ENCODE results near the gene TMEM270. TPM values are rescaled to one million over a fixed set of nuclear protein-coding genes. Genes with fewer than 3 reads are reported as not detected.

The TMEM270 gene
- total RNA-seq, 2 experiments from 2014 or later: not detected

DNA sequence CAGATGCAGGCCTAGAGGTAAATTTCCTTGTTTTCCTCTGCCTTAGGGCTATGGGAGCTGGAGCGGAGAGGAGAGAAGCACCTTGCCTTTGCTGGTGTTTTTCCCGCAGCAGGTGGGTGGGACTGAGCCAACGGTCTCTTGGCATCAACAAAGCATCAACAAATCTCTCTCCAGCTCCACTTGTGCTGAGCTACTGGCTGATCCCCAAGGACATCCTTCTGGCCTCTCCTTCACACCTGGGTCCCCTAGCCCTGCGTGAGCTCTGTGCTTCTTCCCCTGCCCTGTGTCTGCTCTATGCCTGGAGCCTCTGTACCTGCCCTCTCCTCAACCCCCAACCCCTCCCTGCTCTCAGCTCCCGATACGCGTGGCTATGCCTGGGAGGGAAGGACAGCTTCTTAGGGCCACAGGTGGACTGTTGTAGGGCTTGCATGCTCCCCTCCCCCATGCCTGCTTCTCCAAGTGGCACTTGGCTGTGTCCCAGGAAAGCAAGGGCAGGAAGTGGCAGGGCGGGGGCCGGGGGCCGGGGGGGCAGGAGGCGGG is 33.3 kb upstream of the TMEM270 start:
- Mint-ChIP-seq H3K9me3 (ENCODE audit: insufficient read depth) (no peaks in the 10 kb centered on the region), H3K27ac (no peak overlapping the region), H3K4me1 (ENCODE audit: low read depth) (peaks cover 26% of the 10 kb centered on the region), H3K4me3 (no peak overlapping the region), H3K27me3 (ENCODE audit: low read depth) (peaks cover 20% of the 10 kb centered on the region), H3K36me3 (ENCODE audit: low read depth) (no peaks in the 10 kb centered on the region)
- CTCF ChIA-PET: interaction anchor here (3.1 kb wide), 1 partner anchor 27 kb away, joined by 14 read pairs; no protein-coding TSS in a partner anchor
- no peak for DNase-seq
- ATAC-seq: no peak
- POLR2A ChIA-PET: interaction anchor here (1.2 kb wide), 1 partner anchor 13 kb away, joined by 3 read pairs; no protein-coding TSS in a partner anchor

DNA sequence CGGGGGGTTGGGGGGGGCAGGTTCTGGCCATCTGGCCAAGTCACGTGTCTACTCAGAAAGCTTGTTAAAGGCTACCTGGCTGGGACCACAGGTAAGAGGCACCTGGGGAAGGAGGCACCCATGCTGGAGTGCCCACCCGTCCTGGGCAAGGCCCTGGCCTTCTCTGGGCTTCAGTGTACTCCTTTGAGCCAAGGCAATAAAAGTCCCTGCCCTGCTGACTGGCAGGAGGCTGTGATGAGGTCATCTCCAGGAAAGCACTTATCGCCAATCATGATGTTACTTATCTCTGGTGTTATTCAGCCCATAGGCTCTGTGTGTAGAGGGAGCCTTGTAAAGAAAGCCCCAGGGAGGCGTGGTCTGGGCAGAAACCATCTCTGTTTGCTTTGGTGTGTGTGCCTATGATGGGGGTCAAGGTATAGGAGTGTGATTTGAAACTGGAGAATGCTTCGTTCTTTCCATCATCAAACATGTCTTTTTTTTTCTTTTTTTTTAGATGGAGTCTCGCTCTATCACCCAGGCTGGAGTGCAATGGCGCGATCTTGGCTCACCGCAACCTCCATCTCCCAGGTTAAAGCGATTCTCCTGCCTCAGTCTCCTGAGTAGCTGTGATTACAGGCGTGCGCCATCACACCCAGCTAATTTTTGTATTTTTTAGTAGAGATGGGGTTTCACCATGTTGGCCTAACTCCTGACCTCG is 32.7 kb upstream of the TMEM270 start:
- Mint-ChIP-seq H3K27me3 (ENCODE audit: low read depth) (peaks cover 18% of the 10 kb centered on the region), H3K36me3 (ENCODE audit: low read depth) (no peaks in the 10 kb centered on the region), H3K4me1 (ENCODE audit: low read depth) (peaks cover 26% of the 10 kb centered on the region), H3K27ac (no peak overlapping the region), H3K9me3 (ENCODE audit: insufficient read depth) (no peaks in the 10 kb centered on the region), H3K4me3 (no peak overlapping the region)
- DNase-seq: no peak
- ChIA-PET CTCF (interaction anchor here (3.1 kb wide), 1 partner anchor 26 kb away, joined by 14 read pairs; no protein-coding TSS in a partner anchor), POLR2A (interaction anchor here (1.2 kb wide), 1 partner anchor 14 kb away, joined by 3 read pairs; no protein-coding TSS in a partner anchor)
- peak; percentile 32 for ATAC-seq

DNA sequence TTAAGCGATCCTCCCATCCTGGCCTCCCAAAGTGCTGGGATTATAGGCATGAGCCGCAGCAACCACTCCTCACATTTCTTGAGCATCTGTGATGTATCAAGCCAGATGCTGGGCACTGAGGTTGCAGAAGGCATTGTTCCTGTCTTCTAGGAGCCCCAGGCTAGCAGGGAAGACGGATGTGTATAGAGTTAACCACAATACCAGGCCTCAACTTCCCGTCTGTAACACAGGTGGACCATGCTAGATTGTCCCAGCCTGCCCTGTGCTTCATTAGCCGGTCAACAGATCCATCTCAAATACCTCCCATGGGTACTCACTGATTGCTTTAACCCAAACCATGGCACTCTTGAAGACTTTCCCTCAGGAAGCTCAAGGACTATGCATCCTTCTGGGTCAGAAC is 32.0 kb upstream of the TMEM270 start:
- Mint-ChIP-seq H3K27ac (no peak overlapping the region), H3K4me1 (ENCODE audit: low read depth) (peaks cover 26% of the 10 kb centered on the region), H3K4me3 (no peak overlapping the region), H3K9me3 (ENCODE audit: insufficient read depth) (no peaks in the 10 kb centered on the region), H3K27me3 (ENCODE audit: low read depth) (peaks cover 18% of the 10 kb centered on the region), H3K36me3 (ENCODE audit: low read depth) (no peaks in the 10 kb centered on the region)
- CTCF ChIA-PET: interaction anchor here (1.0 kb wide), 1 partner anchor 25 kb away, joined by 3 read pairs; no protein-coding TSS in a partner anchor
- ATAC-seq (no peak), DNase-seq (no peak)
- POLR2A ChIA-PET: interaction anchor here (1.4 kb wide), 1 partner anchor 90 kb away, joined by 3 read pairs; the partner anchor contains the start of gene ABHD11

DNA sequence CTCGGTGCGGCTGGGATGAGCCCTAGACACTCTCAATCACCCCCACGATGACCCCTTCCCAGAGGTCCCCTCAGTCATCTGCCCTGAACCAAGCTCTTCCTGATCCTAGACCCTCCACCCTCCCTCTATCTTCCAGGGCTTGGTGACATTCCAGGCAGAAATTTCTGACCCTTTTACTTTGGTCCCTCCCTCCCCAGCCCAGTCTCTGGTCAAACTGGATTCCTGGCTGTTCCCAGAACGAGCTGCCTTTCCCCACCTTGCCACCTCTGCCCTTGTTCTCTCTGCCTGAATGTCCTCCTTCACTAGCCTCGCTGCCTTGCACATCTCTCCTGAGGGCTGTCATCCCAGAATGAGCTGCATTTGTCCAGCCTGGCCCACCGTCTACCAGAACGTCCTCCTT is 31.5 kb upstream of the TMEM270 start:
- no peak overlapping the region for H3K4me3 Mint-ChIP-seq
- DNase-seq: no peak
- POLR2A ChIA-PET: interaction anchor here (0.6 to 1.4 kb wide), 2 partner anchors 9 to 91 kb away, joined by 3 read pairs; partner anchors contain the start of gene ABHD11
- ATAC-seq: no peak
- H3K4me1 Mint-ChIP-seq (ENCODE audit: low read depth): peaks cover 26% of the 10 kb centered on the region
- H3K27ac Mint-ChIP-seq: no peak overlapping the region
- no peaks in the 10 kb centered on the region for H3K9me3 Mint-ChIP-seq (ENCODE audit: insufficient read depth)
- CTCF ChIA-PET: interaction anchor here (1.0 kb wide), 1 partner anchor 25 kb away, joined by 3 read pairs; no protein-coding TSS in a partner anchor
- no peaks in the 10 kb centered on the region for H3K36me3 Mint-ChIP-seq (ENCODE audit: low read depth)
- H3K27me3 Mint-ChIP-seq (ENCODE audit: low read depth): peaks cover 18% of the 10 kb centered on the region

DNA sequence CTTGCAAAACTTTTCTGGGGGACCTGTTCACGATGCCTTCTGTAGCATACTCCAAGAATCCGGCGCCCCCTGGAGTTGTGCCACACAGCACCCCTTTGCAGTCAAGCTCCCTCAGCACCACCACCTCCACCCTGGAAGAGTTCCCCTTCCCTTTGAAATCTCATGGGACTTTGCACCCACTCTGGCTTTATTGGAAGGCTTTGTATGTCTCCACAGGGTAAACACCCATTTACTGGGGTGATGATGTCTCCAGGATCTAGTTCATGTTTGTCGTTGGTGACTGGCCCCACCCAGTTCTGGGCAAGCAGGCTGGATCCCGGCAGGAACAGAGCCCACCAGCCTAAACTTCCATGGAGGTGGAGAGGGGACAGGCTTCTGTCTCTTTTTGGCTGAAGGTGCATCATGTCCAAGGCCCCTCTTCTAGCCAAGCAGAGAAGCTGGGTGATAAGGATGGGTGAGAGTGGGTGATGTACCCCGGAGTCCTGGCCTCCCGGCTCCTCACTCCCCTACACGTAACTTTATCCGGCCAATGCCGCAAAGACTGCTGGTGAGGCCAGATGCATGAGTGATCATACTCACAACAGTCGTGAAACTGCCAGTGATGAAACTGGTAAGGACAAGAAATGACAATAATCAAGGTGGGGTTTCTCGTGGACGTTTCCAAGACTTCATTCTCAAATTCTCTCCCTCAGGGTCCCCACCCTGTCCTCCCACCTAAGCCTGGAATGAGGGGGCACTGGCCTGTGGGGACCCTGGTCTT is 30.9 kb upstream of the TMEM270 start:
- no peak overlapping the region for H3K4me3 Mint-ChIP-seq
- ATAC-seq (no peak), DNase-seq (no peak)
- peaks cover 26% of the 10 kb centered on the region for H3K4me1 Mint-ChIP-seq (ENCODE audit: low read depth)
- no peak overlapping the region for H3K27ac Mint-ChIP-seq
- ChIA-PET POLR2A (interaction anchor here (0.6 to 1.4 kb wide), 2 partner anchors 9 to 92 kb away, joined by 3 read pairs; partner anchors contain the start of gene ABHD11), CTCF (interaction anchor here (1.0 kb wide), 1 partner anchor 24 kb away, joined by 3 read pairs; no protein-coding TSS in a partner anchor)
- H3K27me3 Mint-ChIP-seq (ENCODE audit: low read depth): peaks cover 18% of the 10 kb centered on the region
- H3K36me3 Mint-ChIP-seq (ENCODE audit: low read depth): no peaks in the 10 kb centered on the region
- H3K9me3 Mint-ChIP-seq (ENCODE audit: insufficient read depth): no peaks in the 10 kb centered on the region

DNA sequence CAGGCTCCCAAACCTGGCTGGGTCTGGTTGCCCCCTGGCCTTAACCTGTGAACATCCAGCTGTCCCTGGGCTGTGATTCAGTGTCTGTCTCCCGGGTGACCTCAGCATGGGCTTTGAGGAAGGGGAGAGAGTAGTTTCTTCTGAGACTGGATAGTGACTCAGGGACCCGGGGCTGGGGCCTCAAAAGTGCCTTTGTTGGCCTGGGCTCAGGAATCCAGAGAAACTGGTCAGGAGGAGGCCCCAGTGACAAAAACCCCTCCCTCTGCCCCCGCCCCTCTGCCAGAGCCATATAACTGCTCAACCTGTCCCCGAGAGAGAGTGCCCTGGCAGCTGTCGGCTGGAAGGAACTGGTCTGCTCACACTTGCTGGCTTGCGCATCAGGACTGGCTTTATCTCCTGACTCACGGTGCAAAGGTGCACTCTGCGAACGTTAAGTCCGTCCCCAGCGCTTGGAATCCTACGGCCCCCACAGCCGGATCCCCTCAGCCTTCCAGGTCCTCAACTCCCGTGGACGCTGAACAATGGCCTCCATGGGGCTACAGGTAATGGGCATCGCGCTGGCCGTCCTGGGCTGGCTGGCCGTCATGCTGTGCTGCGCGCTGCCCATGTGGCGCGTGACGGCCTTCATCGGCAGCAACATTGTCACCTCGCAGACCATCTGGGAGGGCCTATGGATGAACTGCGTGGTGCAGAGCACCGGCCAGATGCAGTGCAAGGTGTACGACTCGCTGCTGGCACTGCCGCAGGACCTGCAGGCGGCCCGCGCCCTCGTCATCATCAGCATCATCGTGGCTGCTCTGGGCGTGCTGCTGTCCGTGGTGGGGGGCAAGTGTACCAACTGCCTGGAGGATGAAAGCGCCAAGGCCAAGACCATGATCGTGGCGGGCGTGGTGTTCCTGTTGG is 30.0 kb upstream of the TMEM270 start, which contains the start of gene CLDN4:
Gene CLDN4 (plus strand): TSS at position 316 of the 903 bp plus-strand sequence. CDS start 206 bp downstream, at position 522.
- Mint-ChIP-seq H3K9me3 (ENCODE audit: insufficient read depth) (no peaks in the 10 kb centered on the region), H3K4me3 (no peak within 1 kb of the TSS), H3K4me1 (ENCODE audit: low read depth) (peaks cover 26% of the 10 kb centered on the region), H3K36me3 (ENCODE audit: low read depth) (no peaks in the 10 kb centered on the region), H3K27ac (no peak within 1 kb of the TSS), H3K27me3 (ENCODE audit: low read depth) (peaks cover 14% of the 10 kb centered on the region)
- ChIA-PET POLR2A (no interaction called here), CTCF (no interaction called here)
- no peak for ATAC-seq
- no peak for DNase-seq

DNA sequence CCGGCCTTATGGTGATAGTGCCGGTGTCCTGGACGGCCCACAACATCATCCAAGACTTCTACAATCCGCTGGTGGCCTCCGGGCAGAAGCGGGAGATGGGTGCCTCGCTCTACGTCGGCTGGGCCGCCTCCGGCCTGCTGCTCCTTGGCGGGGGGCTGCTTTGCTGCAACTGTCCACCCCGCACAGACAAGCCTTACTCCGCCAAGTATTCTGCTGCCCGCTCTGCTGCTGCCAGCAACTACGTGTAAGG is 29.4 kb upstream of the TMEM270 start:
- H3K9me3 Mint-ChIP-seq (ENCODE audit: insufficient read depth): no peaks in the 10 kb centered on the region
- no peak overlapping the region for H3K27ac Mint-ChIP-seq
- no peak overlapping the region for H3K4me3 Mint-ChIP-seq
- ATAC-seq (no peak), DNase-seq (no peak)
- CTCF ChIA-PET: no interaction called here
- peaks cover 11% of the 10 kb centered on the region for H3K27me3 Mint-ChIP-seq (ENCODE audit: low read depth)
- H3K36me3 Mint-ChIP-seq (ENCODE audit: low read depth): no peaks in the 10 kb centered on the region
- peaks cover 26% of the 10 kb centered on the region for H3K4me1 Mint-ChIP-seq (ENCODE audit: low read depth)
- POLR2A ChIA-PET: no interaction called here

DNA sequence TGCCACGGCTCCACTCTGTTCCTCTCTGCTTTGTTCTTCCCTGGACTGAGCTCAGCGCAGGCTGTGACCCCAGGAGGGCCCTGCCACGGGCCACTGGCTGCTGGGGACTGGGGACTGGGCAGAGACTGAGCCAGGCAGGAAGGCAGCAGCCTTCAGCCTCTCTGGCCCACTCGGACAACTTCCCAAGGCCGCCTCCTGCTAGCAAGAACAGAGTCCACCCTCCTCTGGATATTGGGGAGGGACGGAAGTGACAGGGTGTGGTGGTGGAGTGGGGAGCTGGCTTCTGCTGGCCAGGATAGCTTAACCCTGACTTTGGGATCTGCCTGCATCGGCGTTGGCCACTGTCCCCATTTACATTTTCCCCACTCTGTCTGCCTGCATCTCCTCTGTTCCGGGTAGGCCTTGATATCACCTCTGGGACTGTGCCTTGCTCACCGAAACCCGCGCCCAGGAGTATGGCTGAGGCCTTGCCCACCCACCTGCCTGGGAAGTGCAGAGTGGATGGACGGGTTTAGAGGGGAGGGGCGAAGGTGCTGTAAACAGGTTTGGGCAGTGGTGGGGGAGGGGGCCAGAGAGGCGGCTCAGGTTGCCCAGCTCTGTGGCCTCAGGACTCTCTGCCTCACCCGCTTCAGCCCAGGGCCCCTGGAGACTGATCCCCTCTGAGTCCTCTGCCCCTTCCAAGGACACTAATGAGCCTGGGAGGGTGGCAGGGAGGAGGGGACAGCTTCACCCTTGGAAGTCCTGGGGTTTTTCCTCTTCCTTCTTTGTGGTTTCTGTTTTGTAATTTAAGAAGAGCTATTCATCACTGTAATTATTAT is 28.9 kb upstream of the TMEM270 start:
- no peaks in the 10 kb centered on the region for H3K36me3 Mint-ChIP-seq (ENCODE audit: low read depth)
- H3K4me1 Mint-ChIP-seq (ENCODE audit: low read depth): peaks cover 21% of the 10 kb centered on the region
- ATAC-seq (no peak), DNase-seq (no peak)
- H3K27me3 Mint-ChIP-seq (ENCODE audit: low read depth): peaks cover 6% of the 10 kb centered on the region
- H3K4me3 Mint-ChIP-seq: no peak overlapping the region
- H3K27ac Mint-ChIP-seq: no peak overlapping the region
- ChIA-PET POLR2A (no interaction called here), CTCF (no interaction called here)
- no peaks in the 10 kb centered on the region for H3K9me3 Mint-ChIP-seq (ENCODE audit: insufficient read depth)

DNA sequence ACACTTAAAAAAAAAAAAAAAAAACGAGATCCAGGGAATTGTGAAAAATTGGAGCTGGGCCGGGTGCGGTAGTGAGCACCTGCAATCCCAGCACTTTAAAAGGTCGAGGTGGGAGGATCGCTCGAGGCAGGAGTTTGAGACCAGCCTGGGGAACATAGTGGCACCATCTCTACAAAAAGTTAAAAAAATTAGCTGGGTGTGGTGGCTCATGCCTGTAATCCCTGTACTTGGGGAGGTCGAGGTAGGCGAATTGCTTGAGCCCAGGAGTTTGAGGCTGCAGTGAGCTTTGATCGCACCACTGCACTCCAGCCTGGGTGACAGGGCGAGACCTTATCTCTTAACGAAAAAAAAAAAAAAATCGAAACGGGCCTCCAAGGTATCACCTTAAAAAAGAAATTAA is 28.2 kb upstream of the TMEM270 start:
- DNase-seq: no peak
- CTCF ChIA-PET: interaction anchor here (0.9 kb wide), 1 partner anchor 18 kb away, joined by 4 read pairs; no protein-coding TSS in a partner anchor
- Mint-ChIP-seq H3K36me3 (ENCODE audit: low read depth) (no peaks in the 10 kb centered on the region), H3K4me3 (no peak overlapping the region), H3K27ac (no peak overlapping the region), H3K9me3 (ENCODE audit: insufficient read depth) (no peaks in the 10 kb centered on the region), H3K4me1 (ENCODE audit: low read depth) (peaks cover 13% of the 10 kb centered on the region), H3K27me3 (ENCODE audit: low read depth) (no peaks in the 10 kb centered on the region)
- ATAC-seq: no peak
- POLR2A ChIA-PET: no interaction called here

DNA sequence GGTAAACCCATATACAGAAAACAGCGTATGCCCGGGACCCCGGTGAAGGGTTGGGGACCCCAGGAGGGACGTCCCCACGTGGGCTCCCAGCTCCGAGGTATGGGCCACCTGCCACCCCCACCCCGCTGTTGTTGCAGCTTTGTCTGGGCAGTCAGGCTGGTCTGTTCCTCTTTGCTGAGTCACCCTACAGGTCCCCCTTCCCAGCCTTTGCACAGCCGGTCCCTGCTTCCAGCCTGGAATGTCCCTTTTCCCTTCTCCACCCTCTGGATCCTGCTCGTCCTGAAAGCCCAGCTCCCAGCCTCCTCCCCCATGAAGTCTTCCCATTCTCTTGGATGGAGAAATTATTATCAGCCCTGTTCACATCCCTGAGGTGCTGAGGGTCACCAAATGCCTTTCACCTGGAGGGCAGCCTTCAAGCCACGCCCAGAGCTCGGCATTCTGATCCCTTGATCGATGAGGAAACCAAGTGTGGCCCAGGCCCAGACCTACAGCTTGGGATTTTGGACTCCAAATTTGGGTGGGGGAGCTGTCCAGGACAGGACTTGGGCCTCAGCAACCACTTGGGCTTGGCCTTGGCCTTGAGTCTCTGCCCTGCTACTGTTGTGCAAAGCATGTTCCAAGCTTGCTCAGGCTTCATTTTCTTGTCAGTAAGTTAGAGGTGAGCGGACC is 27.6 kb upstream of the TMEM270 start:
- no peaks in the 10 kb centered on the region for H3K9me3 Mint-ChIP-seq (ENCODE audit: insufficient read depth)
- no peak overlapping the region for H3K4me3 Mint-ChIP-seq
- ChIA-PET CTCF (interaction anchor here (0.9 kb wide), 1 partner anchor 17 kb away, joined by 4 read pairs; no protein-coding TSS in a partner anchor), POLR2A (no interaction called here)
- H3K27ac Mint-ChIP-seq: no peak overlapping the region
- no peaks in the 10 kb centered on the region for H3K36me3 Mint-ChIP-seq (ENCODE audit: low read depth)
- H3K27me3 Mint-ChIP-seq (ENCODE audit: low read depth): no peaks in the 10 kb centered on the region
- ATAC-seq: no peak
- DNase-seq: no peak
- peaks cover 11% of the 10 kb centered on the region for H3K4me1 Mint-ChIP-seq (ENCODE audit: low read depth)

Data from activated CD8-positive, alpha-beta T cell treated with anti-CD3 and anti-CD28 coated beads, Interleukin-2, amount 10 ng/mL, durations not matched to agents 7 days and 5 days (primary cell).